H1 (cell line): Measurements from ENCODE around the gene FGD6. TPM values are rescaled to one million over a fixed set of nuclear protein-coding genes. Genes with fewer than 3 reads are reported as not detected.

Experiments
- CEBPB ChIP-seq: IDR thresholded peaks from 2 replicates; pipeline ENCODE4 v1.6.1; 2012; ENCODE audit warnings: low read depth, low read length
- CHD1 ChIP-seq: IDR thresholded peaks from 2 replicates; pipeline ENCODE4 v1.6.1; 2012; ENCODE audit warnings: low read depth, low read length, improper control_type of control experiment
- CTBP2 ChIP-seq: IDR thresholded peaks from 2 replicates; pipeline ENCODE4 v1.7.0; 2011; ENCODE audit warnings: borderline replicate concordance, mild to moderate bottlenecking, moderate library complexity, mixed read lengths, low read length; ENCODE audit not compliant: insufficient read depth, insufficient read length
- EP300 ChIP-seq, 2 experiments: IDR thresholded peaks; 1 replicate in 1 of 2; 2 replicates in 1 of 2; pipeline ENCODE4 v1.6.1; 2011 to 2012; ENCODE audit warnings: low read depth in 2 of 2, low read length in 2 of 2, mild to moderate bottlenecking in 2 of 2, borderline replicate concordance in 1 of 2, inconsistent platforms in 1 of 2, moderate library complexity in 1 of 2
- KDM4A ChIP-seq: IDR thresholded peaks from one replicate; pipeline ENCODE4 v1.7.1; 2012; ENCODE audit warnings: low read depth, mild to moderate bottlenecking, moderate library complexity, low read length, inconsistent platforms; ENCODE audit not compliant: severe bottlenecking
- POLR2A ChIP-seq, 2 experiments: IDR thresholded peaks; 1 replicate in 1 of 2; 2 replicates in 1 of 2; pipeline ENCODE4 v1.6.1; 2011; ENCODE audit warnings: low read depth in 2 of 2, low read length in 2 of 2, mild to moderate bottlenecking in 2 of 2; ENCODE audit errors: control extremely low read depth in 1 of 2
- SIRT6 ChIP-seq: IDR thresholded peaks from one replicate; pipeline ENCODE4 v1.7.1; 2012; ENCODE audit warnings: low read length, inconsistent platforms
- SRF ChIP-seq: IDR thresholded peaks from 2 replicates; pipeline ENCODE4 v1.6.1; 2011; ENCODE audit warnings: mild to moderate bottlenecking, low read depth, low read length, moderate library complexity
- TAF1 ChIP-seq: IDR thresholded peaks from 2 replicates; pipeline ENCODE4 v1.6.1; 2011; ENCODE audit warnings: mild to moderate bottlenecking, low read depth, low read length
- polyA plus RNA-seq, 7 experiments: library from polyadenylated mRNA; depleted of rRNA in 3 of 7; stranded (reverse) in 5 of 7; unstranded in 2 of 7; fragments of >200 nt in 5 of 7; fragments of 200-250 nt in 2 of 7; gene quantifications; 1 replicate in 5 of 7; 2 replicates in 1 of 7; 4 replicates in 1 of 7; pipeline versions ENCODE4 v1.2.1 to v1.2.3, GENCODE V29; 2011 to 2013; ENCODE audit warnings: missing spikeins in 2 of 7, mixed read lengths in 2 of 7
- total RNA-seq: library from RNA; stranded (reverse); fragmentation: NEBNext Ultra II Directional; extraction: Animal tissue kit (Norgen Biotek cat#: 25700); gene quantifications from 2 replicates; pipeline ENCODE4 v1.2.1, GENCODE V29; 2021
- TF ChIP-seq, protein P1 (sequence below): fragments of 300-600 bp; sonication (generic); IDR thresholded peaks from 2 replicates; pipeline ENCODE4 v1.7.1; 2012; ENCODE audit warnings: low read length, moderate library complexity, mild to moderate bottlenecking, inconsistent platforms; ENCODE audit not compliant: insufficient replicate concordance
- TF ChIP-seq, protein P2 (sequence below): IDR thresholded peaks from 2 replicates; pipeline ENCODE4 v1.6.1; 2012; ENCODE audit warnings: low read length, inconsistent platforms

Gene FGD6
- total and polyA plus RNA-seq, 2 of the 8 experiments (the other 6 are each of a cell fraction or from before 2014, with no cell fraction given), result 12.2 to 24.3 TPM

DNA sequence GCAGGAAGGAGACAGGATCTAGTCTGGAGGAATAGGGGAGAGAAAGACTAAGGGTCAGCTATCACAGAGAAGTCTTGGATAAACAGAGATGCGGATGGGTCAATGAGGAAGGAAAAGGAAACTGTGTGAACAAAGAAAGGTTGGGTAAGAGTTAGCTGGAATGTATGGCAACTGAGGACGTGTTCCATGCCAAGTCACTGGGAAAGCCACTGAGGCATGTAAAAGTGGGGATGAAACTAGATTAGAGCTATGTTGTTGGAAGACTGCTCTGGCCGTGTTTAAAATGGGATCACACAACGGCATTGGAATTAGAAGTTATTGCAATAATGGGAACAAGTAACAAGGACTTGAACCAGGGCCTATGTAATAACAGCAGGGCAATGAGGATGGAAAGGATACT lies 139.9 kb downstream of the FGD6 start (continued):
- TF ChIP-seq, protein P1, sequence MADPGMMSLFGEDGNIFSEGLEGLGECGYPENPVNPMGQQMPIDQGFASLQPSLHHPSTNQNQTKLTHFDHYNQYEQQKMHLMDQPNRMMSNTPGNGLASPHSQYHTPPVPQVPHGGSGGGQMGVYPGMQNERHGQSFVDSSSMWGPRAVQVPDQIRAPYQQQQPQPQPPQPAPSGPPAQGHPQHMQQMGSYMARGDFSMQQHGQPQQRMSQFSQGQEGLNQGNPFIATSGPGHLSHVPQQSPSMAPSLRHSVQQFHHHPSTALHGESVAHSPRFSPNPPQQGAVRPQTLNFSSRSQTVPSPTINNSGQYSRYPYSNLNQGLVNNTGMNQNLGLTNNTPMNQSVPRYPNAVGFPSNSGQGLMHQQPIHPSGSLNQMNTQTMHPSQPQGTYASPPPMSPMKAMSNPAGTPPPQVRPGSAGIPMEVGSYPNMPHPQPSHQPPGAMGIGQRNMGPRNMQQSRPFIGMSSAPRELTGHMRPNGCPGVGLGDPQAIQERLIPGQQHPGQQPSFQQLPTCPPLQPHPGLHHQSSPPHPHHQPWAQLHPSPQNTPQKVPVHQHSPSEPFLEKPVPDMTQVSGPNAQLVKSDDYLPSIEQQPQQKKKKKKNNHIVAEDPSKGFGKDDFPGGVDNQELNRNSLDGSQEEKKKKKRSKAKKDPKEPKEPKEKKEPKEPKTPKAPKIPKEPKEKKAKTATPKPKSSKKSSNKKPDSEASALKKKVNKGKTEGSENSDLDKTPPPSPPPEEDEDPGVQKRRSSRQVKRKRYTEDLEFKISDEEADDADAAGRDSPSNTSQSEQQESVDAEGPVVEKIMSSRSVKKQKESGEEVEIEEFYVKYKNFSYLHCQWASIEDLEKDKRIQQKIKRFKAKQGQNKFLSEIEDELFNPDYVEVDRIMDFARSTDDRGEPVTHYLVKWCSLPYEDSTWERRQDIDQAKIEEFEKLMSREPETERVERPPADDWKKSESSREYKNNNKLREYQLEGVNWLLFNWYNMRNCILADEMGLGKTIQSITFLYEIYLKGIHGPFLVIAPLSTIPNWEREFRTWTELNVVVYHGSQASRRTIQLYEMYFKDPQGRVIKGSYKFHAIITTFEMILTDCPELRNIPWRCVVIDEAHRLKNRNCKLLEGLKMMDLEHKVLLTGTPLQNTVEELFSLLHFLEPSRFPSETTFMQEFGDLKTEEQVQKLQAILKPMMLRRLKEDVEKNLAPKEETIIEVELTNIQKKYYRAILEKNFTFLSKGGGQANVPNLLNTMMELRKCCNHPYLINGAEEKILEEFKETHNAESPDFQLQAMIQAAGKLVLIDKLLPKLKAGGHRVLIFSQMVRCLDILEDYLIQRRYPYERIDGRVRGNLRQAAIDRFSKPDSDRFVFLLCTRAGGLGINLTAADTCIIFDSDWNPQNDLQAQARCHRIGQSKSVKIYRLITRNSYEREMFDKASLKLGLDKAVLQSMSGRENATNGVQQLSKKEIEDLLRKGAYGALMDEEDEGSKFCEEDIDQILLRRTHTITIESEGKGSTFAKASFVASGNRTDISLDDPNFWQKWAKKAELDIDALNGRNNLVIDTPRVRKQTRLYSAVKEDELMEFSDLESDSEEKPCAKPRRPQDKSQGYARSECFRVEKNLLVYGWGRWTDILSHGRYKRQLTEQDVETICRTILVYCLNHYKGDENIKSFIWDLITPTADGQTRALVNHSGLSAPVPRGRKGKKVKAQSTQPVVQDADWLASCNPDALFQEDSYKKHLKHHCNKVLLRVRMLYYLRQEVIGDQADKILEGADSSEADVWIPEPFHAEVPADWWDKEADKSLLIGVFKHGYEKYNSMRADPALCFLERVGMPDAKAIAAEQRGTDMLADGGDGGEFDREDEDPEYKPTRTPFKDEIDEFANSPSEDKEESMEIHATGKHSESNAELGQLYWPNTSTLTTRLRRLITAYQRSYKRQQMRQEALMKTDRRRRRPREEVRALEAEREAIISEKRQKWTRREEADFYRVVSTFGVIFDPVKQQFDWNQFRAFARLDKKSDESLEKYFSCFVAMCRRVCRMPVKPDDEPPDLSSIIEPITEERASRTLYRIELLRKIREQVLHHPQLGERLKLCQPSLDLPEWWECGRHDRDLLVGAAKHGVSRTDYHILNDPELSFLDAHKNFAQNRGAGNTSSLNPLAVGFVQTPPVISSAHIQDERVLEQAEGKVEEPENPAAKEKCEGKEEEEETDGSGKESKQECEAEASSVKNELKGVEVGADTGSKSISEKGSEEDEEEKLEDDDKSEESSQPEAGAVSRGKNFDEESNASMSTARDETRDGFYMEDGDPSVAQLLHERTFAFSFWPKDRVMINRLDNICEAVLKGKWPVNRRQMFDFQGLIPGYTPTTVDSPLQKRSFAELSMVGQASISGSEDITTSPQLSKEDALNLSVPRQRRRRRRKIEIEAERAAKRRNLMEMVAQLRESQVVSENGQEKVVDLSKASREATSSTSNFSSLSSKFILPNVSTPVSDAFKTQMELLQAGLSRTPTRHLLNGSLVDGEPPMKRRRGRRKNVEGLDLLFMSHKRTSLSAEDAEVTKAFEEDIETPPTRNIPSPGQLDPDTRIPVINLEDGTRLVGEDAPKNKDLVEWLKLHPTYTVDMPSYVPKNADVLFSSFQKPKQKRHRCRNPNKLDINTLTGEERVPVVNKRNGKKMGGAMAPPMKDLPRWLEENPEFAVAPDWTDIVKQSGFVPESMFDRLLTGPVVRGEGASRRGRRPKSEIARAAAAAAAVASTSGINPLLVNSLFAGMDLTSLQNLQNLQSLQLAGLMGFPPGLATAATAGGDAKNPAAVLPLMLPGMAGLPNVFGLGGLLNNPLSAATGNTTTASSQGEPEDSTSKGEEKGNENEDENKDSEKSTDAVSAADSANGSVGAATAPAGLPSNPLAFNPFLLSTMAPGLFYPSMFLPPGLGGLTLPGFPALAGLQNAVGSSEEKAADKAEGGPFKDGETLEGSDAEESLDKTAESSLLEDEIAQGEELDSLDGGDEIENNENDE, result no peak
- no peak for TF ChIP-seq POLR2A (IDR thresholded peaks at IDR 0.05; ENCODE audit: control extremely low read depth in 1 of 2, low read depth in 2 of 2, low read length in 2 of 2)
- TF ChIP-seq TAF1, result no peak
- TF ChIP-seq EP300 (IDR thresholded peaks at IDR 0.05; ENCODE audit: borderline replicate concordance in 1 of 2, low read depth in 2 of 2, low read length in 2 of 2), result no peak
- TF ChIP-seq, protein P2, sequence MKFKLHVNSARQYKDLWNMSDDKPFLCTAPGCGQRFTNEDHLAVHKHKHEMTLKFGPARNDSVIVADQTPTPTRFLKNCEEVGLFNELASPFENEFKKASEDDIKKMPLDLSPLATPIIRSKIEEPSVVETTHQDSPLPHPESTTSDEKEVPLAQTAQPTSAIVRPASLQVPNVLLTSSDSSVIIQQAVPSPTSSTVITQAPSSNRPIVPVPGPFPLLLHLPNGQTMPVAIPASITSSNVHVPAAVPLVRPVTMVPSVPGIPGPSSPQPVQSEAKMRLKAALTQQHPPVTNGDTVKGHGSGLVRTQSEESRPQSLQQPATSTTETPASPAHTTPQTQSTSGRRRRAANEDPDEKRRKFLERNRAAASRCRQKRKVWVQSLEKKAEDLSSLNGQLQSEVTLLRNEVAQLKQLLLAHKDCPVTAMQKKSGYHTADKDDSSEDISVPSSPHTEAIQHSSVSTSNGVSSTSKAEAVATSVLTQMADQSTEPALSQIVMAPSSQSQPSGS, result no peak
- TF ChIP-seq KDM4A, result no peak
- no peak for TF ChIP-seq CHD1
- no peak for TF ChIP-seq CEBPB
- no peak for TF ChIP-seq SIRT6
- TF ChIP-seq SRF, result no peak
- TF ChIP-seq CTBP2, result no peak
